Fibroblast of gingiva (primary cell): ENCODE results near the gene IDH3B.
A peak's percentile ranks its signal among the peaks of the same experiment; 100 is the strongest.
"Not testable (repeated sequence)": the region's sequence is repeated elsewhere in the genome, so short reads cannot be mapped to it uniquely, and the experiment has no call there.

Experiments
- DNase-seq: peaks from one replicate; pipeline ENCODE4 v3.0.0-alpha.2; 2011; ENCODE audit warnings: low read depth

IDH3B gene

DNA sequence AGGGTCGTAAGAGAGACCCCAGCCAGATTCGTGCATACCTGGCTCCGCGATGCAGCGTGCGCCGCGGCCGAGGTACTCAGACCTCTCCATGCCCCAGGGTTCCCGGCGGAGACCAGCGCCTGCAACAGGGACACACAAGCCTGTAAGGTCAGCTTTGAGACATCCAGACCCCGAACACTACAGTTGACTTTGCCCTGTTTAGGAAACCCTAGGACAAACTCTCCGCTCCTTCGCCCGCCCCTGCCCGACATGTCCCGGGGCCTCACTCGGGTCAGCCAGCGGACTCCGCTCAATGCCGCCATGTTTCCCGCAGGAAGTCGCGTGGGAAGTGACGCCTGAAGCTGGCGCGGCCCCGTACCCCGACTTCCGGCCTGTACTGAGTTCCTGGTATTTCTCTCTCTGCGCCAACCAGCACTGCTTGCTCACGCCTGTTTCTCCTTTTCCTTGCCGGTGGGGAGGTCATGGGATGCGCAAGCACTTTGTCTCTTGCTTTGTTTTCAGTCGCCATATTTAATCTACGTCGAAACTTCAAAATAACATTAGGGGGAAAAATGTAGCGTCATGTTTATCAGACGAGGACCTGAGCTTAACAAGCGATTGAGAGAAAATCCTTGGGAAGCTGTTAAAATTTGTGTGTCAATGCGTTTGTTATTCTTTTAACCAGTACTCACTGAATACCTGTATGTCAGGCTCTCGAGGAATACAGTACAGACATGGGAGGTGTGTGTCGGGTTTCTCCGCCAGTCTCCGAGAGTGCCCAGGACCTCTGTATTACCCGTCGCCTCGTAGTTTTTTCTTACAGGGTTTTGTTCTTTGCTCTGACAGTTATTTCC, at the start of gene IDH3B:
Gene IDH3B (minus strand): TSS at position 330 of the 833 bp plus-strand sequence. CDS start 28 bp downstream, at position 302.
- peak; percentile 92 for DNase-seq

DNA sequence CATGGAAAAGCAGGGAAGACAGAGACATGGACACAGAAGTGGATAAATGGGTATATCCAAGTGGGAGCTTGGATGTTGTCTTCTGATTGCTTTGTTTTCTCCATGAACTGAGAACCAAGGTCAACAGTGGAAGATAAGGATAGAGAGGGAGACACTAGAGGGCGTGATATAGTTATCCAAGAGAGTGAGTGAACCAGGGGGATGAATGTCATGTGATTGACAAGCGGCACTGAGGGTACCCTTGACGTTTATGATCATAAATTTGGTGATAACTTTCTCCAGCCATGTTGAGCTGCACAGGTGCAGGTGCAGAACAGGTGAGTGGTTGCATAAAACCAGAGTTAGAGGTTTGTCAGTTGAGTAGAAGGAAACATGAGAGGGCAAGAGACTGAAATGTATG, 49.3 kb upstream of the IDH3B start:
- no peak for DNase-seq

DNA sequence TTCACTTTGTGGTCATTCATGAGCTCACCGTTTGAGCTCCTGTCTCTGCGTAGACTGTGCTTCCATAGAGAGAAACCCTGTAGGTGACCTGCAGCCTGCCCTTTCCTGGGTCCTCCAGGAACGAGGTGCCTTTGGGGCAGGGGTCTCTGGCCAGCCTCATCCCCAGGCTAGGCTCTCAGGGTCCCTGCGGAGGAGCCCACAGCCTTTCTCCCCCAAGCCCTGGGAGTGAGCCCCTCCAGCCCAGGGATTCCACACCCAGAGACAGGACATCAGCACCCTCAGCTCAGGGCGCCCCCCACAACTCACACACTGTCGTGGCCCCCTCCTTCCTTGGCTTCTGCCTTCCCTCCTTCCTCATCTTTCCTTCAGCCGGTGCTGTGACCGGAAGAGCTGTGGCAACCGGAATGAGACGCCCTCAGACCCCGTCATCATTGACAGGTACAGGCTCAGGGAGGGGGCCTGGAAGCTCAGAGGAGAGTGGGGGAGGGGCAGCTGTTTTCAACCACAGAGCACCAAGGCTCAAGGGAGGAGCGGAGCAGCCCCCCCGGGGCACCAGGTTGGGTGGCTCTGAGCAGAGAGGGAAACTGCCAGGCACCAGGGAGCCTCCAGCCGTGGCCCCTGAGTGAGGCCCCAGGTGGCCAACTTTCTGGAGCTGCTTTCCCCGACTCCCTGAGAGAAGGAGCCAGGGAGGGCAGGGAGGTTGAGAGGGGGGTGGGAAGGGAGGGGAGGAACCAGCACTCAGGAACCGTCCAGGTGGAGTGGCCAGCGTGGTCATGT, 45.4 kb upstream of the IDH3B start:
- DNase-seq: no peak

DNA sequence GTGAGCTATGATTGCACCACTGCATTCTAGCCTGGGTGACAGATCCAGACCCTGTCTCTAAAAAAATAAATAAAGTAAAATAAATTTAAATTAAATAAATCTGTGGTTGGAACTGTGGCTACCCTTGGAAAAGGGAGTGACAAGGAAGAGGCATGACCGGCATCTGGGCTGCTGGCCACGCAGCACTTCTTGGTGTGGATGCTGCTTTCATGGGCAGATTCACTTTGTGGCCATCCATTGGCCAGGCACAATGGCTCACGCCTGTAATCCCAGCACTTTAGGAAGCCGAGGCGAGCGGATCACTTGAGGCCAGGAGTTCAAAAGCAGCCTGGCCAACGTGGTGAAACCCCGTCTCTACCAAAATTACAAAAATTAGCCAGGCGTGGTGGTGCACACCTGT, 44.6 kb upstream of the IDH3B start:
- DNase-seq: no peak

DNA sequence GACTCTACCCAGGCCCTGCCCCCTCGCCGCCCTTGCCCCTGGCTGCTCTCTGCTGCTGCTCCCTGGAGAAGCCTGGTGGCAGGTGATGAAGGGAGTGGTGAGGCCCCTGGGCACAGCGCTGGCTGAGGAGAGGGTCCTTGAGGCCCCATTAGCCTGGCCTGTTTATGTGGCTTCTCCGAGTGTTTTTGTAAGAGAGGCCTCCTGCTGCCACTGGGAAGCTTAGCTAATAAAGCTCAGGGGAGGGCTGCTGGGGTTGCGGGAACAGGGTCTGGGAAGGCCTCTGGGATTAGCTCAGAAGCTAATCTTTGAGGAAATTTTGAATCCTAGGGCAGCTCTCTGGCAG, 44.0 kb upstream of the IDH3B start:
- DNase-seq: no peak

DNA sequence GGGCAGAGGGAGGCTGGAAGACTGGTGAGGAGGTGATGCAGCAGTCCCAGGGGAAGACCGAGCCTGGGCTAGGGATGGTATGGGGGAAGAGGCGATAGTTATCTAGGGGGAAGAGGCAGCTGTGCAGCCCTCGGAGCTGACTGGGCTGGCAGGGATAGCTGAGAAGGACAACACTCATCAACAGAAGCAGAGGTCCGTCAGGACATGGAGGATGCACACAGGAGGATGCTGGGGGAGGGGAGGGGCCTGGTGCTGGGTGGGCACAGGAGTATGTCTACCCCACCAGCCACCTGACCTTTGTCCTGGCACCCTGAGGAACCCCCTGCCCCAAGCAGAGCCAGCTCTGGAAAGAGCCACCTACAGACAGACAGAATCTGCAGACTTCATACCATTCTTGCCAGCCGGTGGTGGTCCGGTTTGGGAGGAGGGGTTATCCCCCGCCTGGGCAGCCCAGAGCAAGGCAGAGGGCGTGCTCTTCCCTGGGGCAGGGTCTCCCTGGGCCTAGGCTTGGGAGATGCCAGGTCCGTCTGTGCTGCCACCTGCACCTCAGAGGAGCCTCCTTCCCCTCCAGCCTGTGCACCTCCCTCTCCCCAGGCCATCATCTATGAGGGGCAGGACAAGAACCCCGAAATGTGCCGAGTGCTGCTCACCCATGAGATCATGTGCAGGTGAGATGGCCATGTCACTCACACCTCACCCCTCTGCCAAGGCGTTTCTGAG, 43.5 kb upstream of the IDH3B start:
- DNase-seq: no peak

DNA sequence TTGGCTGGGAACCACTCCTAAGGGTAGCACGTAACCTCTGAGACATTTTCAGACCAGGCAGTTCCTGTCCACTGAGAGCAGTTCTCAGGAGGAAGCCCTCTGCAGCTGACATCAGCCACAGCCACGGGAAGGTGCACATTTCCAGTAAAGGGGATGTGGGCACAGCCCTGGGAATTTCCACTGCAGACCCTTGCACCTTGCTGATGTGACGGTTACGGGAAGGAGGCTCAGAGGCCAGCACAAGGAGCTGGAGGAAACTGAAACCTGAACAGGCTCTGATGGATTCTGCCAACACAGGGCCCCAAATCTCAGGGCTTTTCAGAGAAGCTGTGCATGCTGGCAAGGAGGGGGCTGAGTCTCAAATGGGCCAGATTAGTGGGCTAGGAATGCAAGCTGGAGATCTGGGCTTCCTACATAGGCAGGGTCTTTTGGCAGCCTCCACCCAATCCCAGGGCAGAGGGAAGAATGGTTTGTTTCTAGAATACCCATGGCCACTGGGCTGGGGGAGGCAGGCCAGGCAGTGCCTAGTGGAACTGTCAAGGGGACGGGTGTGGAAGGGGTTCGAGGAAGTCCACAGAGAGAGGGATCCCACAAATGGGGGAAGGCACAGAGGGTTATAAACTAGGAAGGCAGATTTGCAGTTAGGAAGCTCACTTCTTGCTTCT, 42.8 kb upstream of the IDH3B start:
- DNase-seq: no peak

DNA sequence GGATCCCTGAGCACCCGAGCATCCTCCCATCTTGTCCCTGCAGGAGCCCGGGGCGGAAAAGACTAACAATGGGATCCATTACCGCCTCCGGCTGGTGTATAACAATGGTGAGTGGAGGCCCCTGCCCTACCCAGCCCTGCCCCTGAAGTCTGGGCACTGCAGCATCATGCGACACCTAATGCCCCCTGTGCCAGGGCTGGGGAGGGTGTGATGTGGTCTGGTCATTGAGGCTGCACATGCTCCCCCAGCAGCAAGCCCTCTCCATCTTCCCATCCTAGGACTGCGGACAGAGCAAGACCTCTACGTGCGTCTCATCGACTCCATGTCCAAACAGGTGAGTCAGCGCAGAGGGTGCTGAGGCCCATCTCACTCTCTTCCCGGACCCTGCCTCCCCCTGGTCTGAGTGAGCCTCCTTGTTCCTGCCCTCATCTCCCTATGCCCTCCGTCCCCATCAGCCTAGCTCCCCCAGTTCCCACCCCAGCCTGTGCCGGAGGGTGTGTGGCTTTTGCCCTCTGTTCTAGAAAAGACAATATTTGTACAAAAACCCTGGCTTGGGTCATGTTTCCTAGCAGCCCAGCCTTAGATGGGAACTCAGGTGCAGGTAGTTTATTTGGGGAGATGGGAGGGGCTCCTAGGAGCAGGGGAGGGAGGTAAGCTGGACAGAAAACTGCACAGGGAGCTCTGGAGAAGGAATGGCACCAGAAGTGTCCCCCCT, 42.1 kb upstream of the IDH3B start:
- DNase-seq: no peak

DNA sequence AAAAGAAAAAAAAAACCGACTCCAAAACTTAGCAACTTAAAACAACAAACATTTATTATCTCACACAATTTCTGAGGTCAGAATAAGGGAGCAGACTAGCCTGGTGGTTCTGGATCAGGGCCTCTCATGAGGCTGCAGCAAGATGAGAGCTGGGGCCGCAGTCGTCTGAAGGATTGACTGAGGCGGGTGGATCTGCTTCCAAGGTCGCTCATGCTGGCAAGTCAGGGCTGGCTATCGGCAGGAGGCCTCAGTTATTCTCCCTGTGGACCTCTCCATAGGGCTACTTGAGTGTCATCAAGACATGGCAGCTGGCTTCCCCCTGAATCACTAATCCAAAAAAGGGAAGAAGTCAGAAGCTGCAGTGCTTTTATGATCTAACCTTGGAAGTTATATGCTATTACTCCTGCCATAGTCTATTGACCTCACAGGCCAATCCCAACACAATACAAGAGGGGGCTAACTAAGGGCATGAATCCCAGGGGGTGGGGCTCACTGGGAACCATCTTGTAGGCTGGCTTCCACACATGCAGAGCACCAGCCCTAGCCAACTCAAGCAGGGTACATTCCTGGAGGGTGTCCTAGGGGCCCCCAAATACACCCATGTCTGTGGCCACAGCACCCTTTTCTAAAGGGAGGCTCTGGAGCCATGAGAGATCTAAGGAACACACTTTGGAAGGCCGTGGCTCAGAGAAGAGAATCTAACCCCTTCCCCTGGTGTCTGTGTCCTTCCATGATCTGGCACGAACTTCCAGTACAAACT, 39.9 kb upstream of the IDH3B start:
- DNase-seq: no peak

DNA sequence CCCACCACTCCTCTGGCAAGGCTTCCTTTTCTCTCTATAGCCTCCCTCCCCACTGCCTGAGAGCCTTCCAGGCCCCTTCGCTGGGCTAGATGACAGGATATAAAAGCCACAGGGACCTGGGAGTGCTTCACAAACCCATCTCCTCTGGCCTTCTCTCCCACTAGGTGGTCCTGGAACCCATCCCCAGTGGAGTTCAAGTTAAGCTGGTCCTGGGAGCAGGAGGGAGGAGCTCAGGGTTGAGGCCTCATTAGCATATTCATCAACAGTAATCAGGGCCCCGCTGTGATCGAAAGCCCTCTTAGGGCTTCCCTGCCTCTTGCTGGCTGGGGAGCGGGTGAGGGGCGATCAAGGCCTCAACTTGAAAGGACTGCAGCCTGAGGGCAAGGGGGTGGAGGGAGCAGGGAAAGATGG, 37.7 kb upstream of the IDH3B start:
- no peak for DNase-seq

DNA sequence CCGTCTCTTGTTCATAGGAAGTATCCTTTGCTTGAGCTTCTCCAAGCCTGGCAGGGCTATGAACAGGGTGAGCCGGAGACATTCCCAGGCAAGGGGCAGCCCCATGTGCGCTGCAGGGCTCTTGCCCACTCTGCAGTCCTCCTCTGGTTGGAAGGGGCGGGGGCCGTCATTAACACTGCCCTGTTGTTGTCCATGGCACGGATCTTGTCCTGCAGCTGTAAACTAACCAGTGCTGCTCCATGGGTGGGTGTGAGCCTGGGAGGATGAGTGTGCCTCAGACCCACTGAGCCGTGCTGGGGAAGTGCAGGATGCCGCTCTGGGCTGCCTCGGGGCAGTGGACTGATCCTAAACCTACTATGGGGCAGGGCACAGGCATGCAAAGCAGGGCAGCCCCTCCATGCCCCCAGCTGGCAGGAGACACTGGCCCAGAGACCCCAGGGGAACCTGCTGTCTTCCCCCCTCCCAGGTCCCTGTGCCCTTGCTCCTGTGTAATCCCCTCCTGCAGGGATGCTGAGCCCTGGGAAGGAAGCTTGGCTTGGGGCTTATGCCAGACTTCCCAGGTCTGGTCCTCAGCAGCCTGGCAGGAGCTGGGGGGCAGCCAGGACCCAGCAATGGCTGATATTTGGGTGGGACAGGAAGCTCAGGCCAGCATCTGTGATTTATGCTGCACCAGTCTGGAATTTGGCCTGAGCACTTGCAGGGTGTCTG, 37.1 kb upstream of the IDH3B start:
- no peak for DNase-seq

DNA sequence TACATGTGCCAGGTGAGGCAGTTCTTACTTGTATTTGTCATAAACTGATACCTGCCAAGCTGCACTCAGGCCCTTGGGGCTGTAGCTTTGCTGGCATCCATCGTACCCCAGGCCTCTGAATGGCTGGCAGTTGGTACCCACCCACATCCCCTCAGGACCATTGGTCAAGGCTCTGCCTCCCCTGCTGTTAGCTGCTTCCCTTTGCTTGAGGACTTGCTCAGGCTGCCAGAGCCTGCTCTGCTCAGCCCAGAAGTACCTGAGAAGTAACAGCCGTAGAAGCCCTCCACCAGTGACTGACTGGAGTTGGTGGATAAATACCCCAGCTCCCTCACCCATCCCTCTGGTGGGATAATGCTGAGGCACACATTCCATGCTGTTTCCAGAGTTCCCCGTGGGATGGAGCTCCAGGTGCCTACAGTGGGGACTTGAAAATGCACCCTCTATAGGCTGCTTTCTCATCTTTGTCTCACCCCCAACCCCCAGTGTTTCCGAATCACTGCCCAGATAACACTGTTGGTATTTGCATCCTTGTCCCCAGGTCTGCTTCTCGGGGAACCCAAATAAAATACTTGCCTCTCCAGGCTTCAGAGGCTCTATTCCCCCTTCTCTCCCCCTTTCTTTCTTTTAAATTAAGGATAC, 35.9 kb upstream of the IDH3B start:
- no peak for DNase-seq

DNA sequence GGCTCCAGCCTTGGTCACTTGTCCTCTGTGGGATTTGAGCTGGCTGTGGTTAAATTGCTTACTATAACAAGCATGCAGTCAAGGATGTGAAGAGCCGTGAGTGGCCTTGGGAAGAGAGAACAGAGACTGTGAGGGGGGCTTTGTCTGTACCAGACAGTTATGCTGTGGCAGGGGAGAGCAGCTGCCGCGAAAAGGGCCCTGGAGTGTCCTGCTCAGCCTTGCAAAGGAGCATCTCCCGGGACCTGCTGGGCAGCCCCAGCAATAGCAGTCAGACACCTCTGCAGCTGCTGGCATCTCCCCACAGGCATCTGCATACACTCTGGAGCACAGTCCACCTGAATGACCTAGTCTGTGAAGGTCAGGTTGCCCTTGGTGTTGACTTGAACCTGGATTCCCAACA, 34.9 kb upstream of the IDH3B start:
- no peak for DNase-seq

DNA sequence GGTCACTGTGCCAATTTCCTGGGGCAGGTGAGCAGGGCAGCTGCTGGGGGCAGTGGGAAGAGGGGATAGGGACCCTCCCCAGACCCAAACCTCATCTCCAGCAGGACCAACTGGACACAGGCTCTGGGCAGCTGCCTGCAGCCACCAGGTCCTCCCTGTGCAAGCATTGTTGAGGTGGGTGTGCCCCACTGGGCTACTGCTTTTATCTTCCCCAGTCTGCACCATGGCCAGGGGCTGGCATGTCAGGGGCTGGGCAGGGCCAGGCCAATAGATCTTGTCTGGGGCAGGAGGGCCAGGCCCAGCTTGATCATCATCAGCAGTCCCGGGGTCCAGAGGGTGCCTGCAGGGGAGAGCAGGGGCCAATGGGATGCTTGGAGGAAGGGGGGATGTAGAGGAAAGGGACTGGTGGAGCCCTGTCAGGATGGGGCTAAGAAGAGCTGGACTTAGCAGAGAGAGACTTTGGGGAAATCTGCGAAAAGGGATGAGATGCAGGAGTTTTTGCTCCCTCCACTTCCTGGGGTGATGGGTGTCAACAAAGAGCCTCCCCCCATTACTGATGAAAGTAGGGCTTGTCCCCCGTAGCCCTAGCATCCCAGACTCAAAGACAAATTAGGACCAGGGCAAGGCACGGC, 34.3 kb upstream of the IDH3B start:
- no peak for DNase-seq

DNA sequence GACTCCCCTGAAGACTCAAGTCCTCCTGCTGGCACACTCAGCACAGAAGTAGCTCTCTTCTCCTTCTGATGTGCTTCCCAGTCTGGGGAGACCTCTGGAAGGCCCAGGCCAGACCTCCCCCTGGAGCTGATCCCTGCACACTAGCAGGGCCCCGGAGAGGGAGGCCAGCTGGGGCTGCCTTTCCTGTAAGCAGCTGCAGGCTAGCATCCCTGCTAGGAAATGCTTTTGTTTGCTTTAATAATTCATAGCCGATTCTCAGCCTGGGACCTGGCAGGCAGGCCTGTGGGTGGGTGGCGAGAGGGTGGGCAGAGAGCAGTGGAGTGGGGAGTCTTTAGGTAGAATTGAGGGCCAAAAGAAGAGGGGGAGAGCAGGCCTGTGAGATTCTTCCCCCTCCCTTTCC, 33.8 kb upstream of the IDH3B start:
- DNase-seq: no peak

DNA sequence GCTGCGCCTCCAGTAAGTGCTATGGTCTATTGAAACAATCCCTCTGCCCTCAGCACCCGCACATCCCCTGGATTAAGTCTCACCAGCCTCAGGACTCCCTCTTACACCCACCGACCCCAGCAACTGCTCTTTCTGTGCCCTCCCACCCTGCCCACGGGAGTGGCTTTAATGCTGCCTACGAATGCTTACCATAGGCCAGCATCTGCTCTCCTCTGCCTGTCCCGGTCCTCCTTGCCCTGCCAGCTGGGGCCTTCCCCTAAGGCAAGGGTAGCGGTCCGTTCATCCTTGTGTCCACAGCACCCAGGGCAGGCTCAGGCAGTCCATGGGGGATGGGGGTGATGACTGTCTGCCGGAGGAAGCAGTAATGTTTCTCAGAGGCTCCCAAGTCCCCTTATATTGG, 32.6 kb upstream of the IDH3B start:
- no peak for DNase-seq

DNA sequence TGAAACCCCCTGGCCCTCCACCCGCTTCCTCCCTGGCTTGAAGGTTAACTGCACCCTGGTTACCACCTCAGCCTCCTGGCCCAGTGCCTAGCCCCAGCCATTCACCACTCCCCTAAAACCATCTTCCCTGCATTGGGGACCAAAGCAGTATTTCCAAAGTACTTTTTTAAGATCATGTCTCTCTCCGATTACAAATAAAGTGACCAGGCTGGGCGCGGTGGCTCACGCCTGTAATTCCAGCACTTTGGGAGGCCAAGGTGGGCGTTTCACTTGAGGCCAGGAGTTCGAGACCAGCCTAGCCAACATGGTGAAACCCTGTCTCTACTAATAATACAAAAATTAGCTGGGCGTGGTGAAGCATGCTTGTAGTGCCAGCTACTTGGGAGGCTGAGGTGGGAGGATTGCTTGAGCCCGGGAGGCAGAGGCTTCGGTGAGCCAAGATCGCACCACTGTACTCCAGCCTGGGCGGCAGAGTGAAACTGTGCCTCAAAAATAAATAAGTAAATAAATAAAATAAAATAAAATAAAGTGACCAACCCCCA, 32.0 kb upstream of the IDH3B start:
- DNase-seq: not testable (repeated sequence)

DNA sequence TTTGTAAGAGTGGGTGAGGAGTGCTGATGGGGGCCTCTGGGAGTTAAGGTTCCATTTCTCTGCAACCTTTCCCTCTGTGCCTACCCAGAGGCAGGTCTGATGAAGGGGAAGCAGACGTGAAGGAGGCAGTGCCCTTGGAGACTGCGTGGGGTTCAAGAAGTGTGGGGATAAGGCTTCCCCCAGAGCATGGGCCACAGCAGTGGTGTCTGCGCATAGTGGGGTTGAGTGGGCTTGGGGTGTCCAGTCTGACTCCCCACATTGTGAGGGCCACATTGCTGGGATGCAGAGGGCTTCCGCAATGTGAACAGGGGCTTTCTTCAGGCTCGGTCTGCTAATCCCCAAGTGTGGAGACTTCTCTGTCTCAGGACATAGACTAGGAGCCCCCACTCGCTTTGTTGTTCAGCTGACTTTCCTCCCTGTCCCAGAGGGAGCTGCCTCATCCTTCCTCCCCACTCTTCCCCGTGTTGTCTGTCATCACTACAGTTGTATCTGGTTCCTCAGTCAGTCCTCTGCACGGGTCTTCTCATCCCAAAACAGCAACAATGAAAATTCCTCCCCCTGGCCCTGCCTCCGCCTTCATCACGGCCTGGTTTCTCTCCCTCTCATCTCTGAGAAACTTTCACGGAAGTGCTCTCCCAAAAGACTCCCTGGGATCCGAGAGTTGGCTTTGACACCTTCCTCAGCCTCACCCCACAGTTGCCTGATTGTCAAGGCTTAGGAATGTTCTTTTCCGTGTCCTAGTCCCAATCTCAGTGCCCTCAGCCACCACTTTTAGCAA, 31.4 kb upstream of the IDH3B start:
- no peak for DNase-seq
